ENCODE data around the gene PPP1R16B.

PPP1R16B gene

DNA sequence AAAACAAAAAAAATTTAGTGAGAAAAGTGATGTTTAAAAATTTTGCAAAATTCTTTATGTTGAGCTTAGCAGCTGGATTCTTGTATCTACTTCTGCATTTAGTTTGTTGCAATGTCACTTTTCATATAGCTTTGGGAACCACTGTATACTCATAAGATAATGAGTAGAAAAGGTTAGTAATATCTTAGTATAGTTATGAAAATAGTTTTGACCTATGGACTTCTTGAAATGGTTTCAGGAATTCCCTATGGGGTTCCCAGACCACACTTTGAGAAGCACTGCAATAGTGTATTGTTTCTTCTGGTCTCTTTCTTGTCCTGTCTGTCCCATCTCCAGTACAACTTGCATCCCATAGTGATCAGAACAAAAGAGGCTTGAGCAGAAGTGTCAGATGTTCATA, 29.4 kb downstream of the PPP1R16B start:
- peaks cover 0 to 27% (median 16%) of the 10 kb centered on the region in 11 experiments; a peak in 10 of 22 replicates for H3K36me3 ChIP-seq
- no peak overlapping the region for H3K27ac ChIP-seq

GRCh38 chr20:38835792-38836191, 30.3 kb downstream of the PPP1R16B start:
- no peaks in the 10 kb centered on the region for H3K27me3 ChIP-seq
- peaks cover 0 to 16% (median 14%) of the 10 kb centered on the region in 10 experiments; a peak in 17 of 20 replicates for H3K4me1 ChIP-seq
- no peaks in the 10 kb centered on the region for H3K9me3 ChIP-seq (replicated peaks in 1 of 11)
- H3K9ac ChIP-seq = no peak overlapping the region
- TF ChIP-seq Cebpa-rat (IDR thresholded peaks at IDR 0.05) = no peak
- no peaks in the 10 kb centered on the region for H4K20me1 ChIP-seq
- H3K4me3 ChIP-seq = no peak overlapping the region
- H3K27ac ChIP-seq = no peak overlapping the region
- H3K4me2 ChIP-seq = no peak overlapping the region
- H3K36me3 ChIP-seq = peaks cover 0 to 33% (median 19%) of the 10 kb centered on the region in 11 experiments; a peak in 10 of 22 replicates

More for the DNA sequence above, 29.4 kb downstream of the PPP1R16B start:
- peaks cover 0 to 16% (median 14%) of the 10 kb centered on the region in 10 experiments; a peak in 17 of 20 replicates for H3K4me1 ChIP-seq
- H3K4me2 ChIP-seq = no peak overlapping the region
- H3K4me3 ChIP-seq = no peak overlapping the region
- H3K9me3 ChIP-seq (replicated peaks in 1 of 11) = no peaks in the 10 kb centered on the region
- no peak overlapping the region for H3K9ac ChIP-seq
- no peak for TF ChIP-seq Cebpa-rat (IDR thresholded peaks at IDR 0.05)
- no peaks in the 10 kb centered on the region for H3K27me3 ChIP-seq
- no peaks in the 10 kb centered on the region for H4K20me1 ChIP-seq

GRCh38 chr20:38836991-38837390, 31.5 kb downstream of the PPP1R16B start:
- Histone ChIP-seq H3K4me1 (peaks cover 2 to 22% (median 18%) of the 10 kb centered on the region in 10 experiments), H3K9ac (no peak overlapping the region), H3K4me3 (no peak overlapping the region), H3K4me2 (no peak overlapping the region), H3K36me3 (peaks cover 0 to 33% (median 19%) of the 10 kb centered on the region in 11 experiments; a peak in 10 of 22 replicates), H3K27me3 (no peaks in the 10 kb centered on the region), H3K9me3 (replicated peaks in 1 of 11) (no peaks in the 10 kb centered on the region), H3K27ac (no peak overlapping the region), H4K20me1 (no peaks in the 10 kb centered on the region)
- TF ChIP-seq Cebpa-rat (IDR thresholded peaks at IDR 0.05) = no peak

GRCh38 chr20:38838326-38838725, 32.8 kb downstream of the PPP1R16B start:
- H3K27ac ChIP-seq = 0 out of 22 replicates have a peak overlapping the region, but pooled peaks of 1 of the 11 experiments have one; percentile 4
- H3K9ac ChIP-seq = no peak overlapping the region
- no peak overlapping the region for H3K4me2 ChIP-seq
- no peak for TF ChIP-seq Cebpa-rat (IDR thresholded peaks at IDR 0.05)
- no peaks in the 10 kb centered on the region for H4K20me1 ChIP-seq
- H3K36me3 ChIP-seq = peaks cover 0 to 33% (median 19%) of the 10 kb centered on the region in 11 experiments; a peak in 10 of 22 replicates
- no peaks in the 10 kb centered on the region for H3K27me3 ChIP-seq
- peaks cover 16 to 30% (median 29%) of the 10 kb centered on the region in 10 experiments for H3K4me1 ChIP-seq
- H3K4me3 ChIP-seq = no peak overlapping the region
- no peaks in the 10 kb centered on the region for H3K9me3 ChIP-seq (replicated peaks in 1 of 11)

GRCh38 chr20:38839563-38839962, 34.1 kb downstream of the PPP1R16B start:
- peak overlapping the region in 1 of 11 experiments; percentile 28; a peak in 1 of 22 replicates for H3K27ac ChIP-seq
- no peak overlapping the region for H3K9ac ChIP-seq
- no peak overlapping the region for H3K4me3 ChIP-seq
- H3K36me3 ChIP-seq = peaks cover 0 to 33% (median 19%) of the 10 kb centered on the region in 11 experiments; a peak in 10 of 22 replicates
- no peak overlapping the region for H3K4me2 ChIP-seq
- no peaks in the 10 kb centered on the region for H3K27me3 ChIP-seq
- H3K9me3 ChIP-seq (replicated peaks in 1 of 11) = no peaks in the 10 kb centered on the region
- peaks cover 18 to 23% (median 20%) of the 10 kb centered on the region in 10 experiments for H3K4me1 ChIP-seq
- no peaks in the 10 kb centered on the region for H4K20me1 ChIP-seq
- TF ChIP-seq Cebpa-rat (IDR thresholded peaks at IDR 0.05) = no peak

DNA sequence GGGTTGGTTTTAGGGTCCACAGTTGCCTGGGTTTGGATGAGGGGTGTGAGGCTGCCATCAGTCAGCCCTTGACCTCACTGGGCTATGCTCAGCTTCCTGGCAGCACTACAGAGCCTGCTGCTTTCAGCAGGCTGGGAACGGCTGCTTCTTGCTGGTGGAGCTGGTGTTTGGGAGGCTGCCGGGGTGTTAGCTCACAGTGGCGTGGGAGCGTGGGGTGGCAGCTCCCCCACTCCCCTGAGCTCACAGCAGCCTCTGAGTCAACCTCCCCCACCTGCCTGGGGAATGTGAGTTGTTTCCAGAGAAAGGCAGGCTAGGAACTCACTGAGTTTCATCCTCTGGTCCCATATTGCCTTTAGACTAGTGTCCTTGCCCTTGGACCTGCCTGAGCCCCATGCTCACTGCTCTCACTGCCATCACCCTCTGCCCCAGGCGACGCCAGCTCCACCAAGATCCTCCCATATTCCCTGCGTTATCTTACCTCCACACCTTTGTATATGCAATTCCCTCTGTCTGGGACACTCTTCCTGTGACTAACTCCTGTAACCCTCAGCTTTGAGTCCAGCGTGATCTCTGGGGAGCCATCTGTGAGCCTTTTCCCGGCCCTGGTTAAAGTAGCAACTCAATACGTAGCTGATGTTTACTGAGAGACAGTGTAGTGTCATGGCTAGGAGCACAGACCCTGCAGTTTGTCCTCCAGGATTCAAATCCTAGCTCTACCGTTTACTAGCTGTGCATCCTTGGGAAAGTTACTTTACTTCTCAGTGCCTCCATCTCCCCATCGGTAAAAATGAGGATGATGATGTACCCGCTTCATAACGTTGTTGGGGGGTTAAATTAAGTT, 34.8 kb downstream of the PPP1R16B start:
- H3K4me1 ChIP-seq = peaks cover 19 to 27% (median 23%) of the 10 kb centered on the region in 10 experiments
- H3K27ac ChIP-seq = peak overlapping the region in 1 of 11 experiments; percentile 28; a peak in 2 of 22 replicates
- no peaks in the 10 kb centered on the region for H4K20me1 ChIP-seq
- no peak for TF ChIP-seq Cebpa-rat (IDR thresholded peaks at IDR 0.05)
- H3K4me3 ChIP-seq = no peak overlapping the region
- no peaks in the 10 kb centered on the region for H3K9me3 ChIP-seq (replicated peaks in 1 of 11)
- no peak overlapping the region for H3K4me2 ChIP-seq
- no peaks in the 10 kb centered on the region for H3K27me3 ChIP-seq
- peaks cover 0 to 33% (median 19%) of the 10 kb centered on the region in 11 experiments; a peak in 10 of 22 replicates for H3K36me3 ChIP-seq
- H3K9ac ChIP-seq = no peak overlapping the region

GRCh38 chr20:38840894-38841470, 35.5 kb downstream of the PPP1R16B start:
- no peak overlapping the region for H3K9ac ChIP-seq

GRCh38 chr20:38841570-38841969, 36.1 kb downstream of the PPP1R16B start:
- no peaks in the 10 kb centered on the region; a peak in 1 of 22 replicates for H3K9me3 ChIP-seq (replicated peaks in 1 of 11)
- no peaks in the 10 kb centered on the region for H3K27me3 ChIP-seq
- H4K20me1 ChIP-seq = no peaks in the 10 kb centered on the region
- peaks cover 0 to 25% (median 12%) of the 10 kb centered on the region in 11 experiments; a peak in 9 of 22 replicates for H3K36me3 ChIP-seq
- peak overlapping the region in 7 of 11 experiments; percentile 54 to 74 (median 68); a peak in 12 of 22 replicates for H3K27ac ChIP-seq
- no peak for TF ChIP-seq Cebpa-rat (IDR thresholded peaks at IDR 0.05)
- H3K9ac ChIP-seq = no peak overlapping the region
- H3K4me3 ChIP-seq = no peak overlapping the region
- H3K4me2 ChIP-seq = peak overlapping the region in 10 of 11 experiments; percentile 44 to 66 (median 58); a peak in 15 of 22 replicates
- peaks cover 19 to 28% (median 24%) of the 10 kb centered on the region in 10 experiments for H3K4me1 ChIP-seq

More at GRCh38 chr20:38840894-38841470, 35.5 kb downstream of the PPP1R16B start:
- no peak overlapping the region for H3K4me2 ChIP-seq
- H3K27ac ChIP-seq = no peak overlapping the region
- H4K20me1 ChIP-seq = no peaks in the 10 kb centered on the region
- no peaks in the 10 kb centered on the region; a peak in 1 of 22 replicates for H3K9me3 ChIP-seq (replicated peaks in 1 of 11)
- no peak overlapping the region for H3K4me3 ChIP-seq
- H3K27me3 ChIP-seq = no peaks in the 10 kb centered on the region
- peaks cover 19 to 28% (median 24%) of the 10 kb centered on the region in 10 experiments for H3K4me1 ChIP-seq
- no peak for TF ChIP-seq Cebpa-rat (IDR thresholded peaks at IDR 0.05)
- peaks cover 0 to 31% (median 18%) of the 10 kb centered on the region in 11 experiments; a peak in 10 of 22 replicates for H3K36me3 ChIP-seq

DNA sequence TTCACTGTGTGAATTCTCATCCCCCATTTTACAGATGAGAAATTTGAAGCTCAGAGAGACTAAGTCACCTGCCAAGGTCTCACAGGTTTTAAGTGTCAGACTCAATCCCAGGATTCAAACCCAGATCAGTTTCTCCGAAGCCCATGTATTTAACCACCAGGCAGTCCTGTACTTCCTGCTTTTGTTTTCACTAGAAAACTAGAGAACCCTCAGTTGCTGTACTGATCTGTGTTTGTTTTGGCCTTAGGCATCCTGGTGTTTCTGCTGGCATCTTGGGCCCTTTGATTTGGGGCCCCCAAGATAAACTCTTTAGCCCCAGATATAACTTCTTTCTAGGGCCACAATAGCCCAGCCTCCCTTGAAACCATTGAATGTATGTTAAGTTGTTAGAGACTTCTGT, 36.5 kb downstream of the PPP1R16B start:
- Histone ChIP-seq H3K4me2 (peak overlapping the region; percentile 44 to 66 (median 58); a peak in 21 of 22 replicates), H3K9me3 (replicated peaks in 1 of 11) (no peaks in the 10 kb centered on the region; a peak in 1 of 22 replicates), H3K4me1 (peaks cover 19 to 28% (median 24%) of the 10 kb centered on the region in 10 experiments), H3K4me3 (no peak overlapping the region), H3K27ac (peak overlapping the region; percentile 30 to 74 (median 64); a peak in 21 of 22 replicates), H3K27me3 (no peaks in the 10 kb centered on the region), H4K20me1 (no peaks in the 10 kb centered on the region), H3K9ac (peak overlapping the region in 2 of 11 experiments; percentile 18 to 39; a peak in 2 of 22 replicates), H3K36me3 (peaks cover 0 to 20% (median 10%) of the 10 kb centered on the region in 11 experiments; a peak in 8 of 22 replicates)
- no peak for TF ChIP-seq Cebpa-rat (IDR thresholded peaks at IDR 0.05)
